WTC11 (cell line): ENCODE results near the gene ZNF500.

Experiments used
- ATF3 ChIP-seq: sonication (generic); formaldehyde crosslinking; conservative IDR thresholded peaks from 2 replicates; pipeline ENCODE4 v1.8.1; 2022; ENCODE audit warnings: mild to moderate bottlenecking, missing genetic modification reagents
- CTCF ChIP-seq: fragments of 200-600 bp; IDR thresholded peaks from 2 replicates; pipeline ENCODE4 v1.8.0; 2022; ENCODE audit warnings: antibody characterized with exemption
- KAT7 ChIP-seq: sonication (generic); formaldehyde crosslinking; IDR thresholded peaks from 2 replicates; pipeline ENCODE4 v1.8.1; 2023; ENCODE audit warnings: missing genetic modification reagents, mild to moderate bottlenecking, borderline replicate concordance
- ZNF396 ChIP-seq: fragments of 250-450 bp; sonication (Bioruptor Pico); IDR thresholded peaks from 2 replicates; pipeline ENCODE4 v1.8.0; 2021; ENCODE audit warnings: mild to moderate bottlenecking, moderate library complexity, borderline replicate concordance
- TF ChIP-seq, protein P1 (sequence below): sonication (generic); formaldehyde crosslinking; IDR thresholded peaks from 2 replicates; pipeline ENCODE4 v1.8.1; 2023; ENCODE audit warnings: mild to moderate bottlenecking, moderate library complexity, missing genetic modification reagents

DNA sequence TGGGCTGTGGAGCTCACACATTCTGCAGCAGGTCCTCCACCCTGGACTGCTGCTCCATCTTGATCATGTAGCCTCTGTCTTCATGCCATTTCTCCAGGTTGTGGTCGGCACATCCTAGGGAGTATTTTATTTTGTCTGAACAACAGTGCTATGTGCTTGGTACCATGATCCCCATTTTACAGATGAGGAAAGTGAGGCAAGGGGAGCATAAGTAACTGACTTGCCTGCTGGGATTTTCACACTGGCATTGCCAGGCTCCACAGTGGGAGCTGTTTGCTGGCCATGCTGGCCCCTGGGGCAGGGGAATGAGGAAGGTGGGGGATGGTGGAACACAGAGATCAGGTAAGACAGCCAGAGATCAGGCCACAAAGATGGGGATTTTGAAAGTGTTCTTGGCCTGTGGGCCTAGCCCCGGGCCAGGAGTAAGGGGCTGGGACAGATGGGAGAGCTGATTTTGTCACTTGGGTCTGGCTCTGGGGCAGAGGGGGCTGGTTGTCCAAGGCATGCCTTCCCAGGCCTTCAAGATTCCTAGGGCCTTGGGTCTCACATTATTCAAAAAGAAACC is 9.3 kb upstream of the ZNF500 start:
- TF ChIP-seq, protein P1, sequence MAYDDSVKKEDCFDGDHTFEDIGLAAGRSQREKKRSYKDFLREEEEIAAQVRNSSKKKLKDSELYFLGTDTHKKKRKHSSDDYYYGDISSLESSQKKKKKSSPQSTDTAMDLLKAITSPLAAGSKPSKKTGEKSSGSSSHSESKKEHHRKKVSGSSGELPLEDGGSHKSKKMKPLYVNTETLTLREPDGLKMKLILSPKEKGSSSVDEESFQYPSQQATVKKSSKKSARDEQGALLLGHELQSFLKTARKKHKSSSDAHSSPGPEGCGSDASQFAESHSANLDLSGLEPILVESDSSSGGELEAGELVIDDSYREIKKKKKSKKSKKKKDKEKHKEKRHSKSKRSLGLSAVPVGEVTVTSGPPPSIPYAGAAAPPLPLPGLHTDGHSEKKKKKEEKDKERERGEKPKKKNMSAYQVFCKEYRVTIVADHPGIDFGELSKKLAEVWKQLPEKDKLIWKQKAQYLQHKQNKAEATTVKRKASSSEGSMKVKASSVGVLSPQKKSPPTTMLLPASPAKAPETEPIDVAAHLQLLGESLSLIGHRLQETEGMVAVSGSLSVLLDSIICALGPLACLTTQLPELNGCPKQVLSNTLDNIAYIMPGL: no peak
- TF ChIP-seq KAT7 (CRISPR knock-in tag) (no peak), CTCF (no peak), ZNF396 (CRISPR knock-in tag) (no peak), ATF3 (no peak)
